ENCODE data around the gene POP7. TPM values are rescaled to one million over a fixed set of nuclear protein-coding genes. Genes with fewer than 3 reads are reported as not detected.

The POP7 gene
- total RNA-seq, 4 donors from 2014 or later: 31.4 to 40.6 (median 33.2) TPM

DNA sequence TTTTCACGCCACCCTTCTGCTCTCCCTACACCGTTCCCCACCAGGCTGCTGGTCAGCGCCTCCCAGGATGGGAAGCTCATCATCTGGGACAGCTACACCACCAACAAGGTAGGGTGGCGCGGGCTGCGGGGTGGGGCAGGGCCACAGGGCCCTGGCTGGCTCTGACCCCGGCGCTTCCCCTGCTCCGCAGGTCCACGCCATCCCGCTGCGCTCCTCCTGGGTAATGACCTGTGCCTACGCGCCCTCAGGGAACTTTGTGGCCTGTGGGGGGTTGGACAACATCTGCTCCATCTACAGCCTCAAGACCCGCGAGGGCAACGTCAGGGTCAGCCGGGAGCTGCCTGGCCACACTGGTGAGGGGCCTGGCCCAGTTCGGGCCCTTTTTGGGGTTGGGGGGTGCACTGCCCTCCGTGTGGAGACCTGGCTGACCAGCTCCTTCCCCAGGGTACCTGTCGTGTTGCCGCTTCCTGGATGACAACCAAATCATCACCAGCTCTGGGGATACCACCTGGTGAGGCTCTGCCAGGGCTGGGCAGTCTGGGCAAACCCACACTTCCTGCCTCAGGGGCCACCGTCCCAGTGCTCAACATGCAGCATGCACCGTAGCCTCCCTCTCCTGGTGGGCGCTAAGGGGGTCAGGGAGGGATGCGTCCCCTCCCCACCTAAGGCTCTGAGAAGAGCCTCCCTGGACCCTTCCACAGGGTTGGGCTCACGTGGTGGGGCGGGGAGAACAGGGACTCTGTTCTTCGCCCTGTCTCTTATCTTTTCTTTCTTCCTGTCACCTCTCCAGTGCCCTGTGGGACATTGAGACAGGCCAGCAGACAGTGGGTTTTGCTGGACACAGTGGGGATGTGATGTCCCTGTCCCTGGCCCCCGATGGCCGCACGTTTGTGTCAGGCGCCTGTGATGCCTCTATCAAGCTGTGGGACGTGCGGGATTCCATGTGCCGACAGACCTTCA, 28.3 kb upstream of the POP7 start:
- peak overlapping the region in 3 of 4 donors; percentile 54 to 99 (median 97) for H3K27ac ChIP-seq
- no peak for ATAC-seq
- 74 to 83% methylated on average over 5 to 6 of the region's 36 CpGs for WGBS, 2 donors (ENCODE audit: low coverage in 1 of 2)
- H3K4me1 ChIP-seq: peaks cover 0 to 63% (median 24%) of the 10 kb centered on the region in 3 donors
- no peaks in the 10 kb centered on the region for H3K27me3 ChIP-seq
- TF ChIP-seq POLR2A (IDR thresholded peaks at IDR 0.05): no peak
- TF ChIP-seq POLR2AphosphoS5 (IDR thresholded peaks at IDR 0.05): no peak
- no peaks in the 10 kb centered on the region for H3K9me3 ChIP-seq
- H3K36me3 ChIP-seq: peaks cover 0 to 61% of the 10 kb centered on the region in 2 donors
- no peak overlapping the region for H3K4me3 ChIP-seq

DNA sequence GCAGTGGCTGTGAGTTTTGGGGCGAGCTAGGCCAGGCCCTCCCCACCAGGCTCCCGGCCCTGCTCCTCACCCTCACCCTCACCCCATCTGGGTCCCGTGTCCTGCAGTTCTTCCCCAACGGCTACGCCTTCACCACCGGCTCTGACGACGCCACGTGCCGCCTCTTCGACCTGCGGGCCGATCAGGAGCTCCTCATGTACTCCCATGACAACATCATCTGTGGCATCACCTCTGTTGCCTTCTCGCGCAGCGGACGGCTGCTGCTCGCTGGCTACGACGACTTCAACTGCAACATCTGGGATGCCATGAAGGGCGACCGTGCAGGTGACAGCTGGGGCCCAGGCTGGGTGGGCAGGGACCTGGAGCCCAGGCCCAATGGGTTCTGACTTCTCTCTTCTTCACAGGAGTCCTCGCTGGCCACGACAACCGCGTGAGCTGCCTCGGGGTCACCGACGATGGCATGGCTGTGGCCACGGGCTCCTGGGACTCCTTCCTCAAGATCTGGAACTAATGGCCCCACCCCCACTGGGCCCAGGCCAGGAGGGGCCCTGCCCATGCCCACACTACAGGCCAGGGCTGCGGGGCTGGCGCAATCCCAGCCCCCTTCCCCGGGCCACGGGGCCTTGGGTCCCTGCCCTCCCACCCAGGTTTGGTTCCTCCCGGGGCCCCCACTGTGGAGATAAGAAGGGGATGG, 27.5 kb upstream of the POP7 start:
- Histone ChIP-seq H3K9me3 (no peaks in the 10 kb centered on the region), H3K4me3 (no peak overlapping the region), H3K27ac (peak overlapping the region in 3 of 4 donors; percentile 54 to 99 (median 76)), H3K4me1 (peaks cover 0 to 58% (median 24%) of the 10 kb centered on the region in 3 donors), H3K36me3 (peaks cover 0 to 69% of the 10 kb centered on the region in 2 donors), H3K27me3 (no peaks in the 10 kb centered on the region)
- peak; percentile 38 for TF ChIP-seq POLR2AphosphoS5 (IDR thresholded peaks at IDR 0.05)
- no peak for TF ChIP-seq EP300 (IDR thresholded peaks at IDR 0.05)
- no peak for ATAC-seq
- 70% methylated on average over 8 of the region's 35 CpGs; no CpG with 5 or more reads in 1 of the 2 donors for WGBS, 2 donors (ENCODE audit: low coverage in 1 of 2)

DNA sequence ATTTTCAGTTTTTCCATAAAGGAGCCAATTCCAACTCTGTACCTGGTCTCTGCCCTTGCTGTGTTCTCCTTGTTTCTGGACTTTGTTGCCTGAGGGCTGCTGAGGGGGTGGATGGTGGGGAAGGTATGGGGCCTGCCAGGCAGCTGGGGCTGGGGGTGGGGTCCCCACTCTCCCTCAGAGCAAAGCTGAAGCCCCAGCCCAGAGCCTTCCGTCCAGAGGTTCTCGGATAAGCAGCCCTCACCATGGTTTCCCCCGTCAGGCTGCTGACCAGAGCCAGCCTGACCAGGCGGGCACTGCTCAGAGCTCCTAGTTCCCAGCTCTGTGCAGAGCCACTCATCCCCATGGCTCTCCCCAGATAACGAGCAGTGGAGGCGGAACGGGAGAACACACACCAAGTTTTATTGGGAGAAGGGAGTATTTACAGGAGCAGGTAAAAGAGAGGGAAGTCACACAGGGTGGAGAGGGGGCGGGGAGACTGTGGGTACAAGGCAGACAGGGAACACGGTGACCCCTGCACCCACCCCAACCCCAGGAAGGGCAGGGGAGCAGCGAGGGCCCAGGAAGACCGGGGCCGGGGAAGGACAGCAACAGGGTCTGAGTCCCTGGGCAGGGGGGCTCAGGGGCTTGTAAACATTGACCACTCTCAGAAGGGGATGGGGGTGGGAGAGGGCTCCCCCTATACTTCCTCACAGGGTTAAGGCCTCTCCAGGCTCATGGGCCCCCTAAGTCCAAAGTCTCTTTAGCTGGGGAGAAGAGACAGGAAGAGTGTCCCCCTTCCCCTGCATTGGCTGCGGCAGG, 26.6 kb upstream of the POP7 start:
- H3K4me1 ChIP-seq: peaks cover 0 to 58% (median 24%) of the 10 kb centered on the region in 3 donors
- TF ChIP-seq POLR2AphosphoS5 (IDR thresholded peaks at IDR 0.05): peak; percentile 21
- TF ChIP-seq EP300 (IDR thresholded peaks at IDR 0.05): no peak
- H3K27ac ChIP-seq: peak overlapping the region in 3 of 4 donors; percentile 76 to 99 (median 79)

DNA sequence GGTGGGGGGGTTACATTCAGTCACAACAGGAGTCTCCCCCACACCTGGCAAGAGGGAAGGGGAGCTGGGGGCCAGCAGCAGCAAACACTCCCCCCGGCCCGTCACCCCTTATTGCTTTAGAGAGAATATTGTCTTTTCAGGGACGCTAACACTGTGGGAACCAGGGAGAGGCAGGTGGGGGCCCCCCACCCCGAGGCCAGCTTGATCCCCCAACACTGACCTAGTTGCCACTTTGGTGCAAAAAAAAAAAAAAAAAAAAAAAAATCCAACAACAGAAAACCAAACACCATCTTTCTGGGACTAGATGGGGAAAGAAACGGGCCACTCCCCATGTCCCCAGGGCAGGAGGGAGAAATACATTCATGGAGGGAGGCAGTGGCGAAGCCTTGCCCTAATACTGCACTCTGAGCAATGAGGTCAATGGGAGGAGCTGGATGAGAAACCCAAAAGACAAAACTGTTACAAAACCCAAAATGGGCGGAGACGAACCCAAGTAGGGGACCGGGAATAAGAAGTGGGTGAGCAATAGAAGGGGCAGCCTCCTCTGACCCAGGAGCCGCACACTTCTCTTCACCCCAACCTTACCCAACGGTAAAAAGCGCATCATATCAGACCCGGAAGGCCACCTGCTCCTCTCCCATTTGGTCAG, 25.9 kb upstream of the POP7 start:
- H3K27me3 ChIP-seq: no peaks in the 10 kb centered on the region
- peak; percentile 65 for ATAC-seq
- peaks cover 0 to 85% of the 10 kb centered on the region in 2 donors for H3K36me3 ChIP-seq
- no peak overlapping the region for H3K4me3 ChIP-seq
- H3K9me3 ChIP-seq: no peaks in the 10 kb centered on the region
- peaks cover 0 to 58% (median 24%) of the 10 kb centered on the region in 3 donors for H3K4me1 ChIP-seq
- 31 to 56% methylated on average over 2 to 4 of the region's 13 CpGs for WGBS, 2 donors (ENCODE audit: low coverage in 1 of 2)
- H3K27ac ChIP-seq: peak overlapping the region in 3 of 4 donors; percentile 76 to 99 (median 81)
- TF ChIP-seq POLR2AphosphoS5 (IDR thresholded peaks at IDR 0.05) (peak; percentile 45), POLR2A (IDR thresholded peaks at IDR 0.05) (no peak)

More for the DNA sequence above, 26.6 kb upstream of the POP7 start:
- Histone ChIP-seq H3K36me3 (peaks cover 0 to 78% of the 10 kb centered on the region in 2 donors), H3K9me3 (no peaks in the 10 kb centered on the region), H3K4me3 (no peak overlapping the region), H3K27me3 (no peaks in the 10 kb centered on the region)
- 40% methylated on average over 1 to 2 of the region's 13 CpGs for WGBS, 2 donors (ENCODE audit: low coverage in 1 of 2)
- no peak for ATAC-seq

DNA sequence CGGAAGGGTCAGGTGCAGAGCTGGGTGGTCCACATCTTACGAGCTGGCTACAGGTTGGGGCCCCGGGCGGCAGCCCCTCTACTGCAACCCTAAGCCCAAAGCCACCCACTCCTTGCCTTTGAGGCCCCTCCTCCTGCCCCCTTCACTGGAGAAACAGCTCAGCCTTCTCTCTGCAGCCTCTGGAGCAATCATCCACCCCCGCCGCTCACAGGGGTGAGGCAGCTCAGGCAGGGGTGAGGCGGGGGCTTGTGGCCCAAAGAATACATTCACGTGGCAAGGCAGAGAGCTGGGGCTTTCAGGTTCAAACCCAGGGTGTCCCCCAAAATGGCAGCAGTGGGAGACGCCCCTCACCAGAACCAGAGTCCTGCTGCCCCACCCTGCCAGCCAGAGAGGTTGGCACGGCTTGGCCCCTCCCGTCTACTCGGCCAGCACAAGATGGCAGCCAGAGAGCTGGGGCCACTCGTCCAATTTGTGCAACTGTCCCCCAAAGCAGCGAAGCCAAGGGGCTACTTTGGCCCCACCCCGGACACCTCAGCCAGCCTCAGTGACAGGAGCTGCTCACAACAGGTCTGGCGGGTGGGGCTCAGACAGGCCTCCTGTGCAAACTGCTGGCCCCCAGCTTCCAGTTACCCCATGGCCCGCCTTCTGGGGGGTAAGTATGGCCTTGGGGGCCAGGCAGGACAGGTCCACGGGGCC, 25.2 kb upstream of the POP7 start:
- Histone ChIP-seq H3K4me3 (no peak overlapping the region), H3K27ac (peak overlapping the region in 3 of 4 donors; percentile 76 to 99 (median 81)), H3K9me3 (no peaks in the 10 kb centered on the region), H3K27me3 (no peaks in the 10 kb centered on the region), H3K36me3 (peaks cover 0 to 92% of the 10 kb centered on the region in 2 donors), H3K4me1 (peaks cover 0 to 53% (median 24%) of the 10 kb centered on the region in 3 donors)
- WGBS, 2 donors (ENCODE audit: low coverage in 1 of 2): 90% methylated on average over 3 of the region's 18 CpGs; no CpG with 5 or more reads in 1 of the 2 donors
- ATAC-seq: peak; percentile 1
- TF ChIP-seq, protein P1, sequence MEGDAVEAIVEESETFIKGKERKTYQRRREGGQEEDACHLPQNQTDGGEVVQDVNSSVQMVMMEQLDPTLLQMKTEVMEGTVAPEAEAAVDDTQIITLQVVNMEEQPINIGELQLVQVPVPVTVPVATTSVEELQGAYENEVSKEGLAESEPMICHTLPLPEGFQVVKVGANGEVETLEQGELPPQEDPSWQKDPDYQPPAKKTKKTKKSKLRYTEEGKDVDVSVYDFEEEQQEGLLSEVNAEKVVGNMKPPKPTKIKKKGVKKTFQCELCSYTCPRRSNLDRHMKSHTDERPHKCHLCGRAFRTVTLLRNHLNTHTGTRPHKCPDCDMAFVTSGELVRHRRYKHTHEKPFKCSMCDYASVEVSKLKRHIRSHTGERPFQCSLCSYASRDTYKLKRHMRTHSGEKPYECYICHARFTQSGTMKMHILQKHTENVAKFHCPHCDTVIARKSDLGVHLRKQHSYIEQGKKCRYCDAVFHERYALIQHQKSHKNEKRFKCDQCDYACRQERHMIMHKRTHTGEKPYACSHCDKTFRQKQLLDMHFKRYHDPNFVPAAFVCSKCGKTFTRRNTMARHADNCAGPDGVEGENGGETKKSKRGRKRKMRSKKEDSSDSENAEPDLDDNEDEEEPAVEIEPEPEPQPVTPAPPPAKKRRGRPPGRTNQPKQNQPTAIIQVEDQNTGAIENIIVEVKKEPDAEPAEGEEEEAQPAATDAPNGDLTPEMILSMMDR (IDR thresholded peaks at IDR 0.05): no peak
- TF ChIP-seq EP300 (IDR thresholded peaks at IDR 0.05): no peak
- no peak for TF ChIP-seq POLR2A (IDR thresholded peaks at IDR 0.05)

All from gastroesophageal sphincter (tissue), 4 donors.